Measurements from ENCODE around the gene AATF.

DNA sequence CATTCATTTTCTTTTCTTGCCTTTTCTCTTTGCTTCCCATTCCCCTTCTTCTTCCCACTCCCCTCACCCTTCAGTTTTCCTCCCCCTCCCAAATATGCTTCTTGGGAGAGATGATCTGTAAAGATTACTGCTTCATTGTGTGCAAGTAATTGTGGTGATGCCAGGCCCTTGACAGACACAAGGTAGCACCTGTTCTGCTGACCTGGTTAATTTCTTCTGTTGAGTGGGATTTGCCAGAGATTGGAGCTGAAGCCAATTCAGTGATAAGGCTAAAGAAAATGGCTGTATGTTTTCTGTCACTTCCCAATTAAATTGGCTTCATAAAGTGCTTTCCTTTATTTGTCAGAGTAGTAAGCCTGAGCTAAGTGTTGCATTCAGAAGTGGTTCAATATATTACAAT lies 44.5 kb downstream of the AATF start:
- TF ChIP-seq, protein P1, sequence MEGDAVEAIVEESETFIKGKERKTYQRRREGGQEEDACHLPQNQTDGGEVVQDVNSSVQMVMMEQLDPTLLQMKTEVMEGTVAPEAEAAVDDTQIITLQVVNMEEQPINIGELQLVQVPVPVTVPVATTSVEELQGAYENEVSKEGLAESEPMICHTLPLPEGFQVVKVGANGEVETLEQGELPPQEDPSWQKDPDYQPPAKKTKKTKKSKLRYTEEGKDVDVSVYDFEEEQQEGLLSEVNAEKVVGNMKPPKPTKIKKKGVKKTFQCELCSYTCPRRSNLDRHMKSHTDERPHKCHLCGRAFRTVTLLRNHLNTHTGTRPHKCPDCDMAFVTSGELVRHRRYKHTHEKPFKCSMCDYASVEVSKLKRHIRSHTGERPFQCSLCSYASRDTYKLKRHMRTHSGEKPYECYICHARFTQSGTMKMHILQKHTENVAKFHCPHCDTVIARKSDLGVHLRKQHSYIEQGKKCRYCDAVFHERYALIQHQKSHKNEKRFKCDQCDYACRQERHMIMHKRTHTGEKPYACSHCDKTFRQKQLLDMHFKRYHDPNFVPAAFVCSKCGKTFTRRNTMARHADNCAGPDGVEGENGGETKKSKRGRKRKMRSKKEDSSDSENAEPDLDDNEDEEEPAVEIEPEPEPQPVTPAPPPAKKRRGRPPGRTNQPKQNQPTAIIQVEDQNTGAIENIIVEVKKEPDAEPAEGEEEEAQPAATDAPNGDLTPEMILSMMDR (IDR thresholded peaks at IDR 0.05) = no peak
- no peak for TF ChIP-seq POLR2A (IDR thresholded peaks at IDR 0.05)

Measured in Peyer's patch (tissue), 4 donors.